Esophagus squamous epithelium (tissue), 4 donors: Measurements from ENCODE around the gene CASS4.

ENCODE experiments used
- CTCF ChIP-seq, 6 experiments: fragments of 450-650 bp in 4 of 6; fragments of 200-600 bp in 2 of 6; sonication (generic) in 2 of 6; IDR thresholded peaks; one replicate each; pipeline ENCODE4 v1.5.1; 2016 to 2019; ENCODE audit warnings: antibody characterized with exemption in 6 of 6, mild to moderate bottlenecking in 4 of 6, moderate library complexity in 4 of 6
- POLR2A ChIP-seq, 4 donors: fragments of 450-650 bp; IDR thresholded peaks; one replicate each; pipeline ENCODE4 v1.6.1; 2017; ENCODE audit warnings: antibody characterized with exemption in 4 of 4, mild to moderate bottlenecking in 4 of 4, moderate library complexity in 3 of 4

- no peak for TF ChIP-seq CTCF (IDR thresholded peaks at IDR 0.05)
- no peak for TF ChIP-seq POLR2A (IDR thresholded peaks at IDR 0.05)
These were observed 14.9 kb downstream of the CASS4 start for GRCh38 chr20:56426926-56427325.
